Inflammatory macrophage treated with lipopolysaccharide for 4 hours (primary cell): ENCODE measurements around the gene DIAPH2.
A peak's percentile ranks its signal among the peaks of the same experiment; 100 is the strongest.

ENCODE experiments used
- DNase-seq: peaks from one replicate; pipeline ENCODE4 v3.0.0-alpha.2; 2020

The DIAPH2 gene

GRCh38 chrX:96982161-96982560 is 297.5 kb downstream of the DIAPH2 start:
- DNase-seq: no peak

GRCh38 chrX:96984538-96984937 is 299.9 kb downstream of the DIAPH2 start:
- no peak for DNase-seq

GRCh38 chrX:96985046-96985445 is 300.4 kb downstream of the DIAPH2 start:
- DNase-seq: no peak

GRCh38 chrX:96987228-96987627 is 302.6 kb downstream of the DIAPH2 start:
- DNase-seq: no peak

GRCh38 chrX:96989830-96990571 is 305.4 kb downstream of the DIAPH2 start:
- no peak for DNase-seq

- DNase-seq: peak; percentile 42
Measured at GRCh38 chrX:96994093-96994492, 309.5 kb downstream of the DIAPH2 start.

GRCh38 chrX:96997196-96997595 is 312.6 kb downstream of the DIAPH2 start:
- DNase-seq: no peak

GRCh38 chrX:97000682-97001368 is 316.2 kb downstream of the DIAPH2 start:
- no peak for DNase-seq

- no peak for DNase-seq
Measured at GRCh38 chrX:97006167-97006566, 321.5 kb downstream of the DIAPH2 start.

GRCh38 chrX:97009391-97009790 is 324.7 kb downstream of the DIAPH2 start:
- no peak for DNase-seq

GRCh38 chrX:97011540-97011939 is 326.9 kb downstream of the DIAPH2 start:
- no peak for DNase-seq

- DNase-seq: no peak
Measured at GRCh38 chrX:97016106-97016505, 331.5 kb downstream of the DIAPH2 start.

- DNase-seq: peak; percentile 25
Measured at GRCh38 chrX:97021680-97022079, 337.0 kb downstream of the DIAPH2 start.

- no peak for DNase-seq
Measured at GRCh38 chrX:97026406-97026805, 341.8 kb downstream of the DIAPH2 start.

- no peak for DNase-seq
Measured at GRCh38 chrX:97027384-97027922, 342.8 kb downstream of the DIAPH2 start.

GRCh38 chrX:97030463-97030862 is 345.8 kb downstream of the DIAPH2 start:
- DNase-seq: no peak

- DNase-seq: no peak
Measured at GRCh38 chrX:97030947-97031346, 346.3 kb downstream of the DIAPH2 start.

- DNase-seq: no peak
Measured at GRCh38 chrX:97039363-97040029, 354.9 kb downstream of the DIAPH2 start.

GRCh38 chrX:97045470-97045869 is 360.8 kb downstream of the DIAPH2 start:
- DNase-seq: peak; percentile 3

- DNase-seq: no peak
Measured at GRCh38 chrX:97046867-97047266, 362.2 kb downstream of the DIAPH2 start.

- no peak for DNase-seq
Measured at GRCh38 chrX:97050392-97050791, 365.8 kb downstream of the DIAPH2 start.

GRCh38 chrX:97057349-97057909 is 372.8 kb downstream of the DIAPH2 start:
- no peak for DNase-seq

GRCh38 chrX:97060020-97060419 is 375.4 kb downstream of the DIAPH2 start:
- DNase-seq: no peak
